Fibroblast of the aortic adventitia (primary cell): ENCODE results near the gene NR2F6. TPM values are rescaled to one million over a fixed set of nuclear protein-coding genes. Genes with fewer than 3 reads are reported as not detected.
A peak's percentile ranks its signal among the peaks of the same experiment; 100 is the strongest.

Source experiments
- DNase-seq: peaks from one replicate; pipeline ENCODE4 v3.0.0-alpha.2; 2010; ENCODE audit warnings: low read depth
- H3K4me3 ChIP-seq: 2 replicates; pipeline ENCODE4 v1.5.1; 2011; ENCODE audit warnings: low read depth, mild to moderate bottlenecking, control low read depth, low read length, moderate library complexity
- total RNA-seq: library from RNA; depleted of rRNA; stranded (reverse); fragments of >200 nt; gene quantifications from 2 replicates; pipeline ENCODE4 v1.2.3, GENCODE V29; 2012; ENCODE audit warnings: low replicate concordance
- TF ChIP-seq, protein P1 (sequence below): IDR thresholded peaks from 2 replicates; pipeline ENCODE4 v1.5.1; 2011; ENCODE audit warnings: mild to moderate bottlenecking, low read length, control low read depth, inconsistent platforms; ENCODE audit not compliant: insufficient read depth

Gene NR2F6
- total RNA-seq, 1 donor: 23.7 TPM

DNA sequence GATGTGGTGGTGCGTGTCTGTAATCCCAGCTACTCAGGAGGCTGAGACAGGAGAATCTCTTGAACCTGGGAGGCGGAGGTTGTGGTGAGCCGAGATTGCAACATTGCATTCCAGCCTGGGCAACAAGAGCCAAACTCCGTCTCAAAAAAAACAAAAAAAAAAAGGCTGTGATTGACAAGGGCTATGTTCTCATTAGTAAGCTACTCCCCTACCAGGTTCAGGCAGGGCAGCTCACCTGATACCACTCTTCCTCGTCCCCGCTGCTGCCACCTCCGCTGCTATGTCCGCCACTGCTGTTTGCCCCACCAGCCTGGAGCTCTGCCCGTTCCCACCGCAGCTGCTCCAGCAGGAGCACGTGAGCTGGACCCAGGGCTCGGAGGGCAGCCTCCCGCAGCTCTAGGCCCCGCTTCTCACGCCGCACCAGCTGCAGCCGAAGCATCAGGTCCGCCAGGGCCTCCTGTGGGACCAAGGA, 9.5 kb upstream of the NR2F6 start:
- no peak for DNase-seq
- no peak overlapping the region for H3K4me3 ChIP-seq
- TF ChIP-seq, protein P1, sequence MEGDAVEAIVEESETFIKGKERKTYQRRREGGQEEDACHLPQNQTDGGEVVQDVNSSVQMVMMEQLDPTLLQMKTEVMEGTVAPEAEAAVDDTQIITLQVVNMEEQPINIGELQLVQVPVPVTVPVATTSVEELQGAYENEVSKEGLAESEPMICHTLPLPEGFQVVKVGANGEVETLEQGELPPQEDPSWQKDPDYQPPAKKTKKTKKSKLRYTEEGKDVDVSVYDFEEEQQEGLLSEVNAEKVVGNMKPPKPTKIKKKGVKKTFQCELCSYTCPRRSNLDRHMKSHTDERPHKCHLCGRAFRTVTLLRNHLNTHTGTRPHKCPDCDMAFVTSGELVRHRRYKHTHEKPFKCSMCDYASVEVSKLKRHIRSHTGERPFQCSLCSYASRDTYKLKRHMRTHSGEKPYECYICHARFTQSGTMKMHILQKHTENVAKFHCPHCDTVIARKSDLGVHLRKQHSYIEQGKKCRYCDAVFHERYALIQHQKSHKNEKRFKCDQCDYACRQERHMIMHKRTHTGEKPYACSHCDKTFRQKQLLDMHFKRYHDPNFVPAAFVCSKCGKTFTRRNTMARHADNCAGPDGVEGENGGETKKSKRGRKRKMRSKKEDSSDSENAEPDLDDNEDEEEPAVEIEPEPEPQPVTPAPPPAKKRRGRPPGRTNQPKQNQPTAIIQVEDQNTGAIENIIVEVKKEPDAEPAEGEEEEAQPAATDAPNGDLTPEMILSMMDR: no peak

GRCh38 chr19:17254636-17255035, 8.9 kb upstream of the NR2F6 start:
- TF ChIP-seq, protein P1: no peak
- DNase-seq: no peak

GRCh38 chr19:17249887-17250548, 4.3 kb upstream of the NR2F6 start:
- TF ChIP-seq, protein P1: no peak
- H3K4me3 ChIP-seq: no peak overlapping the region
- DNase-seq: no peak

More at GRCh38 chr19:17254636-17255035, 8.9 kb upstream of the NR2F6 start:
- H3K4me3 ChIP-seq: no peak overlapping the region

- no peak overlapping the region for H3K4me3 ChIP-seq
- DNase-seq: no peak
- TF ChIP-seq, protein P1: no peak
Measured at GRCh38 chr19:17248011-17248776, 2.5 kb upstream of the NR2F6 start.

DNA sequence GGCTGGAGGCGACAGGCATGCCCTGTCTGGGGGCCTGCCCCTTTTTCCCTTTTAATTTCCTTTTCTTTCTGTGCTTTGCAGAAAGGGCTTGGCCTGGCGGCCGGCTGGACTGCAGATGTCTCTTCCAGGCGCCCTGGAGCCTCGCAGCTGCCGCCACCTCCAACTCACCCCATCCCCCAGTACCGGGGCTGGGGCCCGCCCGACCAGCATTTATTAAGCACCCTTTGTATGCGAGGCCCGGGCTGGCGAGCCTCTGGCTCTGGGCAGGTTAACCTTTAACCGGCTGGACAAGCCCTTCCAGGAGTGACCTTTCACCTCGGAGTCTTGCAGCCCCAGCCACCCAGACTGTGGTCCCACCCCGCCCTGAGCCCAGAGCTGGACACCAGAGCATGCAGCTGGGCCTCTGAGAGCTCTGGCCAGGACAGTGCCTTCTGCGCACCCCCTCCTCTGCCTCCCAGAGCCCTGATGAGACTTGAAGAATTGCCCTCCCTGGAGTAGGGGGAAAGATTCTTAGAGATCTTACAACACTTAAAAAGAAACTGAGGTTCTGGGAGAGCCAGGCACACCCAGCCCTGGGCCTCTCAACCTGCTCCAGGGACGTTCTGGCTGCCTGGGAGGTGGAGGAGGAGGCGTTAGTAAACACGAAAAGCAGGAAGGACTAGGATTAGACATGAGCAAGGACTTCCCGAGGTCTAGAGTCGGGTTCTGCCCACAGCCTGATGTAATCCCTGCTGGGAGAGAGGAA, 1.1 kb upstream of the NR2F6 start:
- no peak overlapping the region for H3K4me3 ChIP-seq
- peak; percentile 35 for DNase-seq
- TF ChIP-seq, protein P1: no peak

DNA sequence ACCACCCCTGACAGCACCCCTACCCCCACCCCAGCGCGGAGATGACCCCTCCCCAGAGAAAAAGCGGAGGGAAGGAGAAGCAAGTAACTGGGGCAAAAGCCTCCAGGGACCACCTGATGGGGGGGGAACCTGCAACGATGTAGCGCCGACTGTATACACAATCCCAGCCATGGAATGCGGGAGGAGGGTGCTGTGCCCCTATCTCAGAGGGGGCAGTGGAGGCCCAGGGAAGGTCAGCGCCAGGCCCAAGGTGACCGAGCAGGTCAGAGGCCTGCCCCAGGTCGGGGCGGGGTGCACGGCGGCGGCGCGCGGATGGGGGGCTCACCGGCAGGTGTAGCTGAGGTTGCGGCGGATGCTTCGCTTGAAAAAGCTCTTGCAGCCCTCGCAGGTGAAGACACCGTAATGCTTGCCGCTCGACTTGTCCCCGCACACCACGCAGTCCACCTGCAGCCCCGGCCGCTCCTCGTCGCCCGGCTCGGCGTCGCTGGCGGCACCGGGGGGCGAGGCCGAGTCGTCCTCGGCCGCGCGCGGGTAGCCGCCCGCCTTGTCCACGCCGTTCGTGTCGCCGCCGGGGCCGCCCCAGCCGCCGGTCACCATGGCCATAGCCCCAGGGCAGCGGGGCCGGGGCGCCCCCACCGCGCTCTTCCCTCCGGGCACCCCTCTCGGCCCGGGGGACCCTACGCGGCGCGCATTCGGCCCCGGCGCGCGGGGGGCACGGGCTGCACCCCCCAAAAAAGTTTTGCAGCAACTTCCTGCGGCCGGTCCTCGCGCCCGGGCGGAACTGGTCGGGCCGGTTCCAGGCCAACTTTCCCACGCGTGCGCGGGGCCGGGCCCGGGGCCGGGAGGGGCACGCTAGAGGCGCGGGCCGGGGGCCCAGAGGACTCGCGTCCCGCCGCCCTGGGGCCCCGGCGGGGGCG, 843 bp downstream of the NR2F6 start:
- TF ChIP-seq, protein P1: no peak
- peak overlapping the region; percentile 90 for H3K4me3 ChIP-seq
- DNase-seq: no peak
